HG02678 (cell line): ENCODE measurements around the gene INSYN2A.

Experiments used
- ATAC-seq: cut with Tn5 transposase; IDR thresholded peaks from one replicate; pipeline ENCODE4 v1.9.1; 2021; ENCODE audit warnings: mild to moderate bottlenecking, moderate library complexity; ENCODE audit not compliant: unreplicated experiment

The INSYN2A gene

DNA sequence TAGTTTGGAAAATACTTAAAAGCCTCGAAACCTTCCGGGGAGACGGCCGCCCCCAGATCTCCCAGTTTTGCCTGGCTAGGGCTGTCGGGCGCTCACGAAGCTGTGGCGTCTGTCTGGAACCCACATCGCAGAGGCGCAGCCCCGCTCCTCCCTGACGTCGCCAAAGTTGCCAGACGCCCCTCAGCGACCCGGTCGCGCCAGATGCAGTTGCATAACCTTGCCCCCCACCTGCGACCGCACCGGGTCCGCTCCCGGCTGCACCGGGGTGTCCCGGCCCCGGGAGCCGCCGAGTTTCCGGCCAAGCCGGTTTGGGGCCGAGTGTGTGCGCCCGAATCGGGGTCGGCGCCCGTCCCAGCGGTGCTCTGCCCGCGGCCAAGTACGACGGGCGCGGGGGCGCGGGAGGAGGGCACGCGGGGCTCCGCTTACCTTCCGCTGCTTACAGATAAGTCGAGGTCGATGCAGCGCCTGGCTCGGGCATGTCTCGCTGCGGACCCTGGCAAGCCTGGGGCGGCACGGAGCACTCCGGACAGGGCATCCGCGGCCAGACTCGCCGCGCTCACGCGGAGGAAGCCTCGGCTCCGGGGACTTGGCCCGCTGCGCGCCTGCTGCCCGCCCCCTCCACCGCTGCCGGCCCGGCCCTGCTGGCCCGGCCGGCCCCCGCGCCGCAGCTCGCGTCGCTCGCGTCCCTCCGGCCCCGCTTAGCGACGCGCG lies 665 bp downstream of the INSYN2A start:
- ATAC-seq = no peak

DNA sequence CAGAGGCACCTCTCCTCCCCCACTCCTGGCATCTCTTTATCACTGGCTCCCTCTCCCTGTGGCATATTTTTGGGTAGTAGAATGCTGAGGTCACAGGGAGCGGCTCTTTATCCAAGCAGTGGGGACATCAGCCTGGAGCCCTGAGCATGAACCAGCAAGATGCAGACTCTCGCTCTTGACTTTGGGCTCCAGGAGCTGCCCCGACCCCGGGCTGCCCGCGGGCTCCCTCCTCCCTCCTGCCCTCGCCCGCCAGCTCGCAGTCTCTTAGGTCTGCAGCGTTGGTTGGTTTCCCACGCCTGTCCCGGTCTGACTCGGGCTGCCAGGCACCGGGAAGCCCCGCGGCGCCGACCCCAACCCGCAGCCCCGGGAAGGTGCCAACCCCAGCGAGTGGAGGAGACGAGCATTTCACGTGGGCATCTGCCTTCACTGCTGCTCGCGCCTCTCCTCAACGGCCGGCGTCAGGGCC lies 1.3 kb downstream of the INSYN2A start:
- no peak for ATAC-seq

DNA sequence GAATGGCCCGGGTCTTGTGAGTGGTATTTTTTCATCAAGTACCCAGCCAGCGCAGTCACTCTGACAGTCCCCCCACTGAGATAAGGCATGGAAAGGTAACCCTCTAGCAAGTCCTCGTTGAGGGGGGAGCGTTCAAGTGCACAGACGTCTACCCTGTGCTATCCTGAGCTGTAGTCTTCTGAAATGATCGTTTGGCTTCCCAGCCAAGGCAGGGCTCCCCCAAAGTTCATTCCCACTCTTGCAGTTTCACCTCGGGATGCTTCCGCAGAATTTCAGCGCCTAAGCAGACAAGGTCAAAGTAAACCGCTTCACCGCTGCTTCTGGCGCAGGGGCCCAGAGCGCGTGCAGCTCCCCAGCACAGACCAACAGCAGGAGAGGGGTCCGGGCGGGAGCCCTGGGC lies 1.8 kb downstream of the INSYN2A start:
- no peak for ATAC-seq

DNA sequence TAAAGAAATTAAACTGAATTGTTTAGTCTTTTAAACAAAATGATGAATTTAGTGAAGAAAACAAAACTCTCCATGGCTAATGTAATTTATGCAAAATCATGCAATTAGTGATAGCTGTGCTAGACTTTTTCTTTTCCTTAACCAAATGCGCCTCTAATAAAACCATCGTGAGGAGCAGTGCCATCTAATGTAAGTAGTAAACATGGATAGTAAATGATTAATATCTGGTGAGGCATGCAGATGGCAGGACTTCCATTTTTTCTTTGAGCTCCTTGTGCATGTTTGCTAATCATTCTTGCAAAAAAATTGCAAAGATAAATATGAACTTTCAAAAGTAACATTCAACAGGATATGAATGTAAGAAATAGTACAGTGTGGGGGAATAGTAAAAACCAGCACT lies 2.3 kb downstream of the INSYN2A start:
- ATAC-seq = no peak

- ATAC-seq = no peak
Measured at GRCh38 chr10:127193125-127193524, 3.3 kb downstream of the INSYN2A start.

DNA sequence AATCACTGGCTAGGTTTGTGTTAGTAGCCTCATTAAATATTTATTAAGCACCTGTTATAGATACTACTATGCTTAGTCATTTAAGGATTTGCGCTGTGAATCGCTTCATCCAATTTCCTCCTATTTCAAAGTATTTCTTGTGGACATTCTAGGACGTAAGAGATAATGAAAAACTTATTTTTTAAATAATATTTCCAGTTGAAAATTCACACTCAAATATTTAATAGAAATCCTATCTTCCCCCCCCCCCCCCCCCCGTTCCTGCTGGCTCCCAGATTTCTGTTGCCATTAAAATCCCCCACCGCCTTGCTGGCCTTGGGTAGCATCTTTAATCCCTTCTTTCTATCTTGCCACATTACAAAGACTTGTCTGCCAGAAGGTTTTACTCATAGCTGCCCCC lies 6.0 kb downstream of the INSYN2A start:
- ATAC-seq = no peak

DNA sequence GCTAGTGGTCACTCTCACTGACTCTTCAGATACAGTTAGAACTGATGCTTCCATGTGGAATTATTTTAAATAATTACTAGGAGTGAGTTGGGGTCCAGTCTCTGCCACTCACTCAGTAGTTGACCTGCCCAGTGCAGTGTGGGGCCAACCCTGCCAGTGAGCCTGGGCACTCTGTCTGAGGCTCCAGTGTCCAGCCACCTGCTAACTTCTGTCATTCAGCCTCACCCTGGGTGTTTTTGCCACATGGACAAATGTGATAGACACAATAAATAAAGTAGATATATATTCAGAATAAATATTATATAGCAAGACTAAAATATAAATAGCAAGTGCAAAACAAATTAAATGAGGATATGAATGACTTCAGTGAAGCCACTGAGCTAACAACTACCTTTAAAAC lies 7.2 kb downstream of the INSYN2A start:
- no peak for ATAC-seq

DNA sequence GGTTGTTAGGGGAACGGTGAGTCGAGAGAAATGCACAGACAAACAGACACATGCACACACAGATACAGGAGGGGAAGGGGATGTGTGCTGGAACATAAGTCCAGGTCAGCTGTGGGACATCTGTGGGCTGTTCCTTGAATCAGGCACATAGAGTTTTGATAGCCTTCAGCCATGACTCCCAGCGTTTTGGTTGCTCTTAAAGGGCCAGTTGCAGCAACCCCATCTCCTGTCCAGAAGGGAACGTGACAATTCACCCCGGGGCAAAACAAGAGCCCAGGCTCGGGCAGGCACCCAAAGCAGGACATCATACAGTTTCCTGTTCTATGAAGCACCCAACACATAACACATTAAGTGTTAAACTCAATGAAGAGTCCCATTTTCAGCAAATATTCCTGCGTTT lies 9.6 kb downstream of the INSYN2A start:
- no peak for ATAC-seq

GRCh38 chr10:127184582-127184981 lies 11.8 kb downstream of the INSYN2A start:
- ATAC-seq = no peak

- no peak for ATAC-seq
Measured at GRCh38 chr10:127182161-127182560, 14.2 kb downstream of the INSYN2A start.

DNA sequence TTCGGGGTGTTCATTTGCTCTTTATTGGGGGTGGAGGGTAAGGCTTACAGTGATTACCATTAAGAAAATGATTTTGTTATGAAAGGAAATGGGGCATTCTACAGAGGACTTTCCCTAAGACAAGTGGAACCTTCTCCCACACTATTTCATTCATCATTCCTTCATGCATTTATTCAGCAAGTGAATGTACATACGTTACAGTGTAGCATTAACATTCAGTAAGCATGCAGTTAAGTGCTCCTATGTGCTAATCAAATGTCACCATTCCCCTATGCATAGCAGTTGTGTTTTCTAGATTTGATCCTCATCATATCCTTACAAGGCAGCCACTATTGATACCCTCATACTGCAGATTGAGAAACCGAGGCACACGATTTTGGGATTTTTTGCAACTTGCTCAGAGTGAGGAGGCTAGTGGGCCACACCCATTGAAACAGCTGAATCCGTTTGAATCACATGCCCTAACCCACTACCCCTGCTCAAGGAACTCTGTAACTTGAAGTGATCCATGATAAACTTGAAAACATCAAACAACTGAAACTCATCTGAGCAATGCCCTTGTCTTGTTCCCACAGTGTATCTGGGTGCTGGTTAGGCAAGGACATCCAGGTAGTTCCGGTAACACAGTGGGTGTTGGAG lies 16.7 kb downstream of the INSYN2A start:
- no peak for ATAC-seq

DNA sequence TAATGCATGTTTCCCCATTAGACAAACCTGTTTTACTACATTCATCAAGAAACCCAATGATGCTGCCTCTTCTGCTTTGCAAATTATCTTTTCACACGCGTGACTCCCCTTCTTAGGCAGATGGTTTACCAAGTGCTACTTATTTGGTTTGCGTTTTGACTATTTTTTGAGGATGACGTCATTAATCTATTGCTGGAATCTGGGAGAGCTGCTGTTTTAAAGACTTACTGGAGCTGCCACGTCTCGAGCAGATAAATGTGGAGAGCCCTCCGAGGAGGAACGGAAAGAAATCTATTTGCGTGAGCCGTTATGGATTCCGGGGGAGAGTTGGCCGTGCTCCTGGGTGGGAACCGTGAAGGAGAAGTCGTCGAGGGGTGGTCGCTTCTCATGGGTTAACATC lies 19.7 kb downstream of the INSYN2A start:
- ATAC-seq = no peak

- no peak for ATAC-seq
Measured at GRCh38 chr10:127175357-127176110, 20.9 kb downstream of the INSYN2A start.

- ATAC-seq = no peak
Measured at GRCh38 chr10:127174866-127175265, 21.5 kb downstream of the INSYN2A start.

DNA sequence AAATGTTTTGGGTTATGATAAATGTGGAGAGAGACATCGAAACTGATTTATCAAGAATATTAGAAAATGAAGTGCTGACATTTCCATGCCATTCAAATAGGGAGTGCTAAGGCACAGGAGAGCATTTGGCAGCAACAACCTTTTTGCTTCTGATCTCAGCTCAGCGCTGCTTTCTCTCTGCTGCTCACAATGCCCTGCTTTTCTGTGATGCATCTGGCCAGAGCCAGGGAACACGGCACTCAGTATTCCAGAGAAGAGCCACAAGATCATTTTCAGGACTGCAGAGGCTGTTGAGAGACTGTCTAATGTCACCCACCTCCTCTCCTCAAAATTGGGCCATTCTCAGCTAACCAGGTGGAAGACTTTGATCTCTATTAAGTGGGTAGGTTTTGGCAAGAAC lies 28.1 kb downstream of the INSYN2A start:
- ATAC-seq = no peak

DNA sequence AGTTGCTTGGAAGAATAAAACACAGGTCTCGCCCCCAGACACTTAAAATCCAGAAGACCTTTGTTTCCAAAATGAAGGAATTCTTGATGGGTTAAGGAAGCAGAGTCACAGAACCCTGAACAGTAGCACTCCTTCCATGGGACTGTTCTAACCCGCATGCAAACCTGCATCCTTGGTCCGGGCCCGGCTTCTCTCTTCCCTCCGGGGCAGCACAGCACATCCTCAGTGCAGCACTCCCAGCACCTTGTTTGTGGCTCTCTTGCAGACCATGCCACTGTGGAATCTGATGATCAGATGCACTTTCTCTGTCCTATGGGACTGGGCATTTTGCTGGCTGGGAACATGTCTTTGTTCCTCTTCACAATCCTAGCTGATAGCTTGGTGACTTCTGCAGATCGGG lies 33.5 kb downstream of the INSYN2A start:
- ATAC-seq = no peak

- ATAC-seq = no peak
Measured at GRCh38 chr10:127161482-127161881, 34.9 kb downstream of the INSYN2A start.

DNA sequence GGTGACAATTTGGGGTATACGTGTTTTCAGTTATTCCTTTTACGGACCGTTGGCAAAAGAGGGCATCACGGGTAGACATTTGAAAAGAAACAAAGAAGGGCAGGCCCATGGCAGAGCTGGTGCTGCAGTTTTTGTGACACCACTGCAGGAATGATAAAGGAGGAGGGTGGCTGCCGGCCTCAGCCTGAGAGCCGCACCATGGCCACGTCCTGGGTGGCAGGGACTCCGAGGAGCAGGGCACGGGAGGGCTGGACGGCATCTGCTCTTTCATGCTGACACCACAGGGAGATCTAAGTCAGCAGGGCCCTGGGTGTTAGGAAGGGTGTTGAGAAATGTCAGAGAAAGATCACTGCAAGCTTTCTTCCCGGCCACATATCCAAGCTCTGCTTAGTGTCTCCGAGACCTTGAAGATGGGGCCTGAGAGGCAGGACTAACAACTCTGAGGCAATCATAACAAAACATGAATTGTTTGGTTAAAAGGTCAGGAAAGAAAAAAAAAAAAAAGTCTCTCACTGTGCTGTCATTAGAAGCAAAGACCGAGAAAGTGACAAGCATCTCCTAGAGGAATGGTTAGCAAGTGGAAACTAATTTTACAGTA lies 36.6 kb downstream of the INSYN2A start:
- no peak for ATAC-seq

GRCh38 chr10:127158662-127159061 lies 37.7 kb downstream of the INSYN2A start:
- no peak for ATAC-seq

GRCh38 chr10:127157506-127158200 lies 38.7 kb downstream of the INSYN2A start:
- no peak for ATAC-seq

DNA sequence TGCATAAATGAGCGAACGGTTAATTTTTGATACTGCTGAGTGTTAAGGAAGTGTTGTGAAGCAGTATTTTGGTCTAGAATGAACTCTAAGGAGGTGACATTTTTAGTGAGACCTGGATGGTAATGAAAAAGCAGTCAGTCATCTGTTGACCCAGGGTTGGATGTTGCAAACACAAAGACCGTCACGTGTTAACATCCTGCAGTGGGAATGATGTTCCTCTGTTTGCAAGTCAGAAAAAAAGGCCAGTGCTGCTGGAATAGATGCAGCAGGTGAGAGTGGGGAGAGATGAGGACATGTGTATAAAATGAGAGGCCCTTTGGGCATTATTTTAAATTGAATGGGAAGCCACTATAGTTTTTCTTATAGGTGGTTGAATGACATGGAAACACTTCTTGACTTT lies 39.3 kb downstream of the INSYN2A start:
- ATAC-seq = no peak
